CD14-positive monocyte (primary cell): ENCODE results near the gene PPP1R9B. TPM values are rescaled to one million over a fixed set of nuclear protein-coding genes. Genes with fewer than 3 reads are reported as not detected.

ENCODE experiments used
- DNase-seq, 3 donors: peaks; one replicate each; pipeline ENCODE4 v3.0.0-alpha.2; 2011 to 2022
- H2AFZ ChIP-seq: 2 replicates; pipeline ENCODE4 v1.6.0; 2012; ENCODE audit warnings: mild to moderate bottlenecking, low read depth, low read length, inconsistent platforms; ENCODE audit not compliant: insufficient read depth, poor library complexity, severe bottlenecking
- H3K27ac ChIP-seq, 2 donors: 1 replicate in 1 of 2; 2 replicates in 1 of 2; pipeline ENCODE4 v1.5.1; 2012 to 2013; ENCODE audit warnings: low read length in 2 of 2, control low read depth in 1 of 2, inconsistent platforms in 1 of 2, low read depth in 1 of 2, mild to moderate bottlenecking in 1 of 2
- H3K27me3 ChIP-seq, 2 donors: one replicate each; pipeline versions ENCODE4 v1.6.0 to v1.6.1; 2011 to 2013; ENCODE audit warnings: low read length in 2 of 2; ENCODE audit not compliant: control insufficient read depth in 2 of 2, insufficient read depth in 2 of 2
- H3K36me3 ChIP-seq, 2 donors: replicated peaks in 1 of 2; 1 replicate in 1 of 2; 2 replicates in 1 of 2; pipeline versions ENCODE4 v1.5.1 to v1.6.1; 2012 to 2013; ENCODE audit warnings: low read length in 2 of 2, control low read depth in 1 of 2, inconsistent platforms in 1 of 2, mild to moderate bottlenecking in 1 of 2; ENCODE audit not compliant: insufficient read depth in 2 of 2, control insufficient read depth in 1 of 2
- H3K4me1 ChIP-seq, 2 donors: 1 replicate in 1 of 2; 2 replicates in 1 of 2; pipeline versions ENCODE4 v1.5.1 to v1.6.1; 2012 to 2013; ENCODE audit warnings: low read length in 2 of 2, control low read depth in 1 of 2, inconsistent platforms in 1 of 2, mild to moderate bottlenecking in 1 of 2, moderate library complexity in 1 of 2; ENCODE audit not compliant: insufficient read depth in 2 of 2, control insufficient read depth in 1 of 2
- H3K4me2 ChIP-seq: replicated peaks from 2 replicates; pipeline ENCODE3; 2012; ENCODE audit warnings: low read length, moderate library complexity, mild to moderate bottlenecking; ENCODE audit not compliant: poor library complexity, severe bottlenecking; ENCODE audit errors: extremely low read depth
- H3K4me3 ChIP-seq, 3 experiments: fragments of 200-600 bp in 1 of 3; sonication (generic) in 1 of 3; replicated peaks in 1 of 3; 1 replicate in 2 of 3; 2 replicates in 1 of 3; pipeline ENCODE4 v1.5.1; 2011 to 2013; ENCODE audit warnings: low read length in 3 of 3, mild to moderate bottlenecking in 3 of 3, control low read depth in 2 of 3, low read depth in 2 of 3, inconsistent platforms in 1 of 3, moderate library complexity in 1 of 3
- H3K79me2 ChIP-seq: 2 replicates; pipeline ENCODE4 v1.6.0; 2012; ENCODE audit warnings: mild to moderate bottlenecking, control low read depth, inconsistent platforms, low read length, moderate library complexity; ENCODE audit not compliant: insufficient read depth
- H3K9ac ChIP-seq: 2 replicates; pipeline ENCODE4 v1.6.0; 2017; ENCODE audit warnings: low read length, mild to moderate bottlenecking; ENCODE audit not compliant: insufficient read depth, poor library complexity, severe bottlenecking
- H3K9me3 ChIP-seq, 2 donors: replicated peaks in 1 of 2; 1 replicate in 1 of 2; 2 replicates in 1 of 2; pipeline versions ENCODE4 v1.5.1 to v1.6.1; 2012 to 2013; ENCODE audit warnings: low read length in 2 of 2, control low read depth in 1 of 2; ENCODE audit not compliant: control insufficient read depth in 1 of 2, insufficient read depth in 1 of 2
- H4K20me1 ChIP-seq: 2 replicates; pipeline ENCODE4 v1.6.0; 2012; ENCODE audit warnings: mild to moderate bottlenecking, low read length, control low read depth, moderate library complexity; ENCODE audit not compliant: insufficient read depth
- H3K27ac Mint-ChIP-seq, 7 donors: one replicate each; pipeline ENCODE4 v1.8.0; 2020; ENCODE audit warnings: mild to moderate bottlenecking in 7 of 7, mixed read lengths in 7 of 7, moderate library complexity in 6 of 7, inconsistent platforms in 2 of 7
- H3K27me3 Mint-ChIP-seq, 3 donors: one replicate each; pipeline ENCODE4 v1.8.0; 2021 to 2022; ENCODE audit warnings: low read depth in 3 of 3, mild to moderate bottlenecking in 3 of 3, mixed read lengths in 3 of 3, moderate library complexity in 3 of 3, inconsistent platforms in 1 of 3
- H3K36me3 Mint-ChIP-seq, 2 donors: one replicate each; pipeline ENCODE4 v1.8.0; 2020; ENCODE audit warnings: mixed read lengths in 2 of 2, inconsistent platforms in 1 of 2, mild to moderate bottlenecking in 1 of 2
- H3K4me1 Mint-ChIP-seq: one replicate; pipeline ENCODE4 v1.8.0; 2020; ENCODE audit warnings: mild to moderate bottlenecking, mixed read lengths
- H3K4me3 Mint-ChIP-seq, 2 donors: one replicate each; pipeline ENCODE4 v1.8.0; 2020; ENCODE audit warnings: mild to moderate bottlenecking in 2 of 2, mixed read lengths in 2 of 2, moderate library complexity in 1 of 2
- H3K9me3 Mint-ChIP-seq, 7 donors: one replicate each; pipeline ENCODE4 v1.8.0; 2020 to 2022; ENCODE audit warnings: mixed read lengths in 7 of 7, mild to moderate bottlenecking in 6 of 7, moderate library complexity in 6 of 7, inconsistent platforms in 2 of 7
- WGBS: methylation state at CpG from one replicate; pipeline ENCODE4 v1.1.5; 2013; ENCODE audit warnings: missing lambda C conversion rate; ENCODE audit not compliant: insufficient coverage; 5-methylcytosine and 5-hydroxymethylcytosine counted together
- intact Hi-C, 2 donors: fragments of 100-400 bp; cut with micrococcal nuclease; formaldehyde crosslinking; loops; one replicate each; pipeline versions ENCODE4 v1.15.0 to v1.15.1; 2023
- polyA plus RNA-seq, 3 donors: library from polyadenylated mRNA; depleted of rRNA in 1 of 3; unstranded in 2 of 3; stranded (reverse) in 1 of 3; fragments of 300-500 nt in 2 of 3; fragments of >200 nt in 1 of 3; fragmentation: Illumina TruSeq in 2 of 3; gene quantifications; 1 replicate in 2 of 3; 2 replicates in 1 of 3; pipeline ENCODE4 v1.2.3, GENCODE V29; 2012 to 2021
- TF ChIP-seq, protein P1 (sequence below): fragments of 200-600 bp; IDR thresholded peaks from one replicate; pipeline ENCODE4 v1.8.0; 2022; ENCODE audit warnings: antibody characterized with exemption, mild to moderate bottlenecking

Gene PPP1R9B
- polyA plus RNA-seq, 3 donors, result 0.61 to 86.9 (median 1.3) TPM

DNA sequence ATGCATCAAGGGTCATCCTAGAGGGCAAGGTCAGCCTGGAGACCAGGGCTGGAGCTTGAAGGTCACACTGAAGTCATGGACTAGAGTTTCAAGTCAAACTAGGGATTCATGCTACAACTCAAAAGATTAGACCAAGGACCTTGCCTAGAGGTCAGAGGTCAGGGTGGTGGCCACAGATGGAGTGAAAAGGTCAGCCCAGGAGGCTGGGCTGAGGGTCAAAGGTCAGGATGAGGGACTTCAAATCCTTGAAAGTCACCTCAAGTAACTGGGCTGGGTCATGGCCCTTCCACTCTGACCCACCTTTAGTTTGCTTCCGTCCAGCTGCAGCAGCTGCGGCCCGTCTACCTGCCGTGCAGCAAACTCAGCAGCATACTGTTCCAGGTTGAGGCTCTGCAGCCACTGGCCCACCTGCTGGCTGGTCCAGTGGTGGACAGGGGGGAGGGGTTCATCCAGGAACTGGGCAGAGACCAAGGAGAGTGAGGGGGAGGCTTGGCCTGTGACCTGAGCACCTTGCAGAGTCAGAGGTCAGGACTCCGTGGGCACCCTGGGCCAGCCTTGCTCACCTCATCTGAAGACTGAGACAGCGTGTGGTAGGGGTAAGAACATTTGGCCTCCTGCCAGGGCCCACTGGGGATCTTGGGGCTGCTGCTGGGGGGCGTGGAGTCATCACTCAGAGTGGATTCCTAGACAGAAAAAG is 36.7 kb downstream of the PPP1R9B start:
- H4K20me1 ChIP-seq, result no peaks in the 10 kb centered on the region
- H3K27me3 Mint-ChIP-seq, result peaks cover 39 to 52% (median 47%) of the 10 kb centered on the region in 3 donors
- peaks cover 4 to 9% of the 10 kb centered on the region in 2 donors for H3K4me1 ChIP-seq
- 90% methylated on average over 5 of the region's 7 CpGs for WGBS
- no peak overlapping the region for H3K4me3 ChIP-seq
- peaks cover 0 to 11% (median 5%) of the 10 kb centered on the region in 7 donors for H3K9me3 Mint-ChIP-seq
- H3K4me2 ChIP-seq, result no peak overlapping the region
- H3K9ac ChIP-seq, result no peak overlapping the region
- H3K36me3 ChIP-seq, result peaks cover 7 to 16% of the 10 kb centered on the region in 2 donors
- no peak overlapping the region for H3K4me3 Mint-ChIP-seq
- no peak overlapping the region for H2AFZ ChIP-seq
- H3K27me3 ChIP-seq, result peaks cover 29 to 38% of the 10 kb centered on the region in 2 donors
- no peaks in the 10 kb centered on the region for H3K9me3 ChIP-seq
- H3K4me1 Mint-ChIP-seq, result peaks cover 8% of the 10 kb centered on the region
- DNase-seq, result no peak
- no peak overlapping the region for H3K27ac ChIP-seq
- H3K27ac Mint-ChIP-seq, result no peak overlapping the region
- intact Hi-C loops, result no loop called here
- no peaks in the 10 kb centered on the region for H3K79me2 ChIP-seq
- TF ChIP-seq, protein P1, sequence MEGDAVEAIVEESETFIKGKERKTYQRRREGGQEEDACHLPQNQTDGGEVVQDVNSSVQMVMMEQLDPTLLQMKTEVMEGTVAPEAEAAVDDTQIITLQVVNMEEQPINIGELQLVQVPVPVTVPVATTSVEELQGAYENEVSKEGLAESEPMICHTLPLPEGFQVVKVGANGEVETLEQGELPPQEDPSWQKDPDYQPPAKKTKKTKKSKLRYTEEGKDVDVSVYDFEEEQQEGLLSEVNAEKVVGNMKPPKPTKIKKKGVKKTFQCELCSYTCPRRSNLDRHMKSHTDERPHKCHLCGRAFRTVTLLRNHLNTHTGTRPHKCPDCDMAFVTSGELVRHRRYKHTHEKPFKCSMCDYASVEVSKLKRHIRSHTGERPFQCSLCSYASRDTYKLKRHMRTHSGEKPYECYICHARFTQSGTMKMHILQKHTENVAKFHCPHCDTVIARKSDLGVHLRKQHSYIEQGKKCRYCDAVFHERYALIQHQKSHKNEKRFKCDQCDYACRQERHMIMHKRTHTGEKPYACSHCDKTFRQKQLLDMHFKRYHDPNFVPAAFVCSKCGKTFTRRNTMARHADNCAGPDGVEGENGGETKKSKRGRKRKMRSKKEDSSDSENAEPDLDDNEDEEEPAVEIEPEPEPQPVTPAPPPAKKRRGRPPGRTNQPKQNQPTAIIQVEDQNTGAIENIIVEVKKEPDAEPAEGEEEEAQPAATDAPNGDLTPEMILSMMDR, result no peak
- H3K36me3 Mint-ChIP-seq, result peaks cover 11 to 22% of the 10 kb centered on the region in 2 donors

DNA sequence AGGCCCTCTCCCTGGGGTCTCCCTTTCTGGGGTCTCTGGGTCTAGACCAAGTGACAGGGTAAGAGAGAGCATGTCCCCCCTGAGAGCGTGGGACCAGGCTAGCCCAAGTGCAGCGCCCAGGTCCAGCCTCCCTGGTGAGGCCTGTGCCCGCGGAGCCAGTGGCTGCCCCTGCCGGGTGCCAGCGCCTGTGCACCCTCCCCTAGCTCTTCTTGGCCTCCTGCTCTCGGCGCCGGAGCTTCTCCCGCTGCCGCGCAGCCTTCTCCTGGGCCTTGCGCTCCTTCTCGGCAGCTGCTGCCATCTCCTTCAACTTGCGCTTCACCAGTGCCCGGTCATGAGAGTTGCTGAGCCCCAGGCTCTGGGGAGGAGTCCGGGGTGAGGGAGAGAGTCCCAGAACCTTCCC is 37.8 kb downstream of the PPP1R9B start:
- H3K4me1 ChIP-seq, result peaks cover 4 to 9% of the 10 kb centered on the region in 2 donors
- intact Hi-C loops, result no loop called here
- no peaks in the 10 kb centered on the region for H3K9me3 ChIP-seq
- DNase-seq, result no peak
- H3K27me3 ChIP-seq, result peaks cover 23 to 27% of the 10 kb centered on the region in 2 donors
- H3K4me3 ChIP-seq, result no peak overlapping the region
- H2AFZ ChIP-seq, result no peak overlapping the region
- Mint-ChIP-seq H3K36me3 (peaks cover 14 to 32% of the 10 kb centered on the region in 2 donors), H3K27ac (peak overlapping the region in 2 of 7 donors; percentile 53 to 86), H3K4me3 (no peak overlapping the region), H3K27me3 (peaks cover 29 to 41% (median 36%) of the 10 kb centered on the region in 3 donors), H3K4me1 (peaks cover 8% of the 10 kb centered on the region), H3K9me3 (peaks cover 0 to 9% (median 3%) of the 10 kb centered on the region in 7 donors)
- TF ChIP-seq, protein P1, result no peak
- no peaks in the 10 kb centered on the region for H4K20me1 ChIP-seq
- H3K4me2 ChIP-seq, result no peak overlapping the region
- 89% methylated on average over 16 of the region's 17 CpGs for WGBS
- no peak overlapping the region for H3K27ac ChIP-seq
- no peaks in the 10 kb centered on the region for H3K79me2 ChIP-seq
- peaks cover 12 to 22% of the 10 kb centered on the region in 2 donors for H3K36me3 ChIP-seq
- no peak overlapping the region for H3K9ac ChIP-seq
